ENCODE data around the gene TNKS1BP1.

- TF ChIP-seq CTCF (conservative IDR thresholded peaks at IDR 0.05) (no peak), ZFX (IDR thresholded peaks at IDR 0.05) (peak; percentile 49; the same call in 1 of the 2 replicates)
These were observed 2.2 kb downstream of the TNKS1BP1 start for GRCh38 chr11:57322256-57323166.
